ENCODE measurements around the gene SV2C. TPM values are rescaled to one million over a fixed set of nuclear protein-coding genes. Genes with fewer than 3 reads are reported as not detected.

SV2C gene
- total RNA-seq, 2 experiments from 2014 or later: not detected

DNA sequence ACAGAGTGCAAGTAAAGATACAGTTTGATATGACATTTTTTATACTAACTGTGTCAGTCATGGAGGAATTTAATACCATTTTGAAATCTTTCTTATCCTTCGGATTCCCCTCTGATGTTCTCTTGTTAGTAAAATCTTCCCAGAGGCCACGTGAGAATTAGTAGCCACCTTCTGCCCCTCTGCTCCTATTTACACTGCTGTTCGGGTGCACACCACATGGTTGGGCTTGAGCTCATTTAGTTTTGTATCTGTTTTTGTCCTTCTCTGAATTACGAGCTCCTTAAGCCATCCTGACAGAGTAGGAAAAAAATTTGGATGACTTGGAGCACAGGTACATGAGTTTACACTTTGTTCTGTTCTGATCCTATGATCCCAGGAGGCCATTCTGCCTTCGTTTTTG lies 109.7 kb downstream of the SV2C start:
- ChIA-PET CTCF (no interaction called here), POLR2A (no interaction called here)

DNA sequence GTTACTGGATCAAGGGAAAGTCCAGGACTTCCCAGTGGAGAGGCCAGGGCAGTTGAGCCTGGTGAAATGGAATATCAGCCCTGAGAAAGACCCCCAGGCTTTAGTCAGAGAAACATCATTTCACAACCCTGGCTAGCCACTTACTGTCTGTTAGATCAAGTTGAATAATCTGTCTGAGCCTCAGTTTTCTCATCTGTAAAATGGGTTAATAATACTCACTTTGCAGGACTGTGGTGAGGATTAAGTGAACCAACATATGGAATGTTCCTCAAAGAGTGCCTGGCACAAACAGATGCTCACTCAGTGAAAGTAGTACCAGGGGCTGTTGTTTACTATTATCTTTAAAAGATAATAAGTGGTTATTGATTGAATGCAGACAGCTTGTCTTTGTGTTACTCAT lies 110.5 kb downstream of the SV2C start:
- POLR2A ChIA-PET: no interaction called here
- CTCF ChIA-PET: no interaction called here

DNA sequence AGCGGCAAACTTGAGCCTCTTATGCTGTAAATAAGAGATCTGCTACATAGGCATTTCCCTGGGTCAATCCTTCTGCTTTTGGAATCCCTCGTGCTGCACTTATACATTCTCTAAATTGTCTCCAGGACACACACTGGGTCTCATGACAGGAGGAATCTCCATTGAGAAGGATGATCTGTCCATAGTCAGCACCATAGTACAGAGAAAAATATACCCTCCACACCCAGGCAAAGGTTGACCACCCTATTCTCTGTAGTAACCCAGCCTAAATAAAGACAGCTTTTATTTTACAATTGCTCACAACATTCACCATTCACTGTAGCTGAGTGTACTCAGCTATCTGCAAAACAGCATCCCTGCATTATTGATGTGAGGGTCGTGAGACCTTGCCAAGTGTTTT lies 111.2 kb downstream of the SV2C start:
- POLR2A ChIA-PET: no interaction called here
- CTCF ChIA-PET: no interaction called here

DNA sequence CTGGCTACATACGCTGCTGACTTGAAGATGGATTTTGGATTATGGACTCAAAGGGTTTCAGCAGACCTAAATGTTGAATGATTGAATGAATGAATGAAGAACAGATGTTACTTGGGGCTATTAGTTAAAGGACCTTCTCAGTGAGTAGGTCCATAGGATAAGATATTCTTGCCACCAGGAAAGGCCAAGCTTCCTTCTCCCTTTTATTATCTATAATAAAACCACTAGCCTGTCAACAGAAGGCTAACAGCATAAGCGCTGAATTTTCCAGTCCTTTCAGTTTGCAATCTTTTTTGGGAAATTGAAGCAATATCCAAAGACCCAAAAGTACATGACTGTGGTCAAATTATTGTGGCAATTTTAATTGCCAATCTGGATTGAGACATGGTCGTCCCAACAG lies 113.3 kb downstream of the SV2C start:
- ChIA-PET CTCF (no interaction called here), POLR2A (no interaction called here)

DNA sequence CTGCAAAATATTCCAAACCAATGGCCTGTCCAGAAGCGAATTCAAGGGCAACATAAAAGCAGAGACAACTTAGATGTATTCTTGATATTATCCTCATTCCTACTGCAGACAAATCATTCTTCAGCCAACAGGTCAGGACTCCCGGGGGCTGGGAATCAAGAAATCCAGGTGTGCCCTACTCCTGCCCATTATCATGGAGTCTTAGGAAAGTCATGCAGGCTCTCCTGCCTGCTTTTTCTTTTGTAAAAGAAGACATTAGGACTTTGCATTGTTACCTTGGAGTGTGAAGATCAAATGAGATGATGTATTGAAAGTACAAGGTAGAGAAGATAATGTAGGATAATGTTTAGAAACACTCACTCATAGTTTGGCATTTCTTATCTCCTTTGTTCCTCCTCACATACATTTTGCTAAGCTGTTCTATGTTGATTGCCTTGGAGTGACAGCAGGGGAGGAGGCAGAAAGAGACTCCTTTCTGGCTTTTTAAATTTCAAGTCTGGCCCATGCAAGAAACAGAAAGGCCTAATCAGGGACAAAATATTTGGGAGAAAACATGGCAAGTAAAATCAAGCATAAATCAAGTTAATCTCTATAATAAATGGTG lies 113.8 kb downstream of the SV2C start:
- POLR2A ChIA-PET: no interaction called here

DNA sequence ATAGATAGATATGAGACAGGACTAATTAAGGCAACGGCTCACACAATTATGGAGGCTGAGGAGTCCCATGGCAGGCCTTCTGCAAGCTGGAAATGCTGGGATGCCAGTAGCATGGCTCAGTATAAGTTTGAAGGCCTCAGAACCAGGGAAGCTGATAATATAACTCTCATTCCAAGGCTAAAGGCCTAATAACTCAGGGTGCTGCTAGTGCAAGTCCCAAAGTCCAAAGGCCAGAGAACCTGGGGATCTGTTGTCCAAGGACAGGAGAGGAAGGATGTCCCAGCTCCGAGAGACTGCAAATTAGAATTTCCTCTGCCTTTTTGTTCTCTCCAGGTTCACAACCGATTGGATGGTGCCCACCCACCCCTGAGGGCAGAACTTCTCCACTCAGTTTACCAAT lies 114.5 kb downstream of the SV2C start:
- ChIA-PET POLR2A (no interaction called here), CTCF (interaction anchor here (0.6 kb wide), 1 partner anchor 1866 kb away, joined by 3 read pairs; no protein-coding TSS in a partner anchor)

More for the DNA sequence above, 113.8 kb downstream of the SV2C start:
- CTCF ChIA-PET: no interaction called here

DNA sequence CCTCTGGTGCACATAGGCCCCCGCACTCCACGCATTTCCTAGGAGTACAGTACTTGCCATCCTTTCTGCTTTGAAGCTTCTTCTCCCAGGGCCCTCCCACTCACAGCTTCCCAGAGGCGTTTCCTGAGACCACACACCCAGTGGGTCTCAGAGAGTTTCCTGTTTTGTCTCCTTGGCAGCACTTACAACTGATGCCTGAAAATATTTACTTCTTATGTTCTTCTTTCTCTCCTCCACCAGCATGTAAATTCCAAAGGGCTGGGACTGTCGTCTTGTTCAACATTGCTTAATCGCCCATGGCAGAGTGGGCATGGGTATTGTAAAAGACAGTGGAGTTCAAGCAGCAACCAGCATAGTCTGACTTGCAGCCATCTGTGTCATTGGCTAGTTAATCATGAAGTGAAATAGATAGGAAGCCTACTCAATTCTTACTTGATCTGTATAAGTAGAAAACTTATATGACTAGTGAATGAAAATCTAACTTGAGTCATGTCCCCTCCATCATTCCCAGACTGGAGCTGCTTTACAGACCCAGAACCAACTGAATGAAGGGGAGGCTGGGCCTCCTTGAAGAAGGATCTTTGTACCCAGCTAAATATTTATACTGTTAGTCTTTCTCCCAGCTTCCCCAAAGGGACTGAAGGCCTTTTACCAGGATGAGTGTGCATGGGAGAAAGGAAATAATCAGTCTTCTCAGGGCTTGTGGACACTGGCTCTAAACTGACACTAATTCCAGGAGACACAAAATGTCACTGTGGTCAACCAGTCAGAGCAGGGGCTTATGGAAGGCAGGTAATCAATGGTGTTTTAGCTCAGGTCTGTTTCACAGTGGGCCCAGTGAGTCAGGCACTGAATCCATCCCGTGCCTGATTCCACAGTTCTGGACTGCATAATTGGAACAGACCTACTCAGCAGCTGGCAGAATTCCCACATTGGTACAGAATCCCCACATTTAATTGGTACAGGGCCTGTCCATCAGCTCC lies 116.4 kb downstream of the SV2C start:
- POLR2A ChIA-PET: no interaction called here
- CTCF ChIA-PET: interaction anchor here (0.5 kb wide), 1 partner anchor 1394 kb away, joined by 4 read pairs; no protein-coding TSS in a partner anchor

DNA sequence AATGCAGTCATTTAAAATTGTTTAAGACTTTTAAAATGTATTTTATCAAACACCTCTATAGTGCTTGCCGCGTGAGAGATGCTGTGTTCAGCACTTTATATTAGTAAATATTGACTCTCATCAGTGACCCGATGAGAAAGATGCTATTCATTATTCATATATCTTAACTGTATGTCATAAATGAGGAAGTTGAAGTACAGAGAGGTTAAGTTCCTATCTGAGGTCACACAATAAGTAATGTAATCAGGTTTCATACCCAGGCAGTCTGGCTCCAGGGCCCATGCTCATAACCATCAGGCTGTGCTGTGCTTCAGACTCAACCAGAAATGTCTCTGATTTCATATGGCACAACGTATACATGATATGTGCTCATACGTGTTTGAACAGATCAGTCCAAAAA lies 119.0 kb downstream of the SV2C start:
- POLR2A ChIA-PET: no interaction called here
- CTCF ChIA-PET: no interaction called here

DNA sequence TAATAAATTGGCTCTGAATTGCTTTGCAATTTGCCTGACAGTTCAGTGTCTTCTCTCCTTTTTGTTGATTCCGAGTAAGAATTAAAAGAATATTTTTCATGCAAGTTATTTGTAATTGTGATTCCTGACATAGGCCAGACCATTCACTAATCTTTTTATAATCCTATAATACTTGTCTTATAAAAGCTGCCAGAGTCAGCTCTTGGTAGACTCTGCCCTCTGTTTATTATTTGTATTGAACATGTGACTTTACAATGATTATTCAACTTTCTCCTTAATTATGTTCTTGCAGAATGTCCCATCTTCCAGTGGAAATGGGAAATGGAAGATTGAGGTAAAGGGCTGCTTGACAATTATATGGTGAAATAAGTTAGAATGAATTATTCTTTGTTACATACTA lies 121.0 kb downstream of the SV2C start:
- POLR2A ChIA-PET: no interaction called here
- CTCF ChIA-PET: no interaction called here

DNA sequence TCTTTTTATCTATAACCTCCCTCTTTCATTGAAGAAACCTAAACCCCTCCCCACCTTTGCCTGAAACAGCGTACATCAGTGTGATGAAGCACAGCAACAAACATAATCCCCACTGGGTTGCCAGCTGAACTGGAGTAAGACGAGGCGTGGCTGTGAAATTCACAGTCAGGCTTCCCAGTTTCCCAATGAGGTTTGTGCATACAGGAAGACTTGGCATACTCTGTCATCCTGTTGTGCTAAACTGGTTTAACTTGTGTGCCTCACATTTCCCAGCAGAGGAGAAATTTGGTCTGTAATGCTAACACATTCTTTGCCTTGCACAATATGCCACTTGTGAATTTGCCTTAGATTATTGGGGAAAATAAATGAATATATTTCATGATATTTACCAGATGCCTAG lies 121.5 kb downstream of the SV2C start:
- POLR2A ChIA-PET: no interaction called here
- CTCF ChIA-PET: no interaction called here

DNA sequence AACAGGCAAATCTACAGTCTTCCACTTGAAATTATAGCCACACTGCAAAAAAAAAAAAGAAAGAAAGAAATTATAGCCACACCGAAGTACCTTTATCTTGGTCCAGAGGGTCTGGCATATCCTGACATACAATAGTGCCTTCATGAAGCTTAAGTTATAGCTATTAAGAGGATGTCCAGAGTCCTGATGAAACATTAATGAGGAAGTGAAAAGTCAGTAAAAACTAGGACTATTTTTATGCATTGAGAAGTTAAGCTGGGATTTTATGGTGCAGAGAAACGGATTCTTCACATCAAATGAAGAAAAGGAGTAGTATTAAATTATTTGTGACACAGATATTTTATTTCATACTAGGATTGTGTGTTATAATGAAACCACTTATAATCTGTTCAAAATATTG lies 123.9 kb downstream of the SV2C start:
- CTCF ChIA-PET: interaction anchor here (0.5 kb wide), 1 partner anchor 13 kb away, joined by 4 read pairs; no protein-coding TSS in a partner anchor
- POLR2A ChIA-PET: no interaction called here

DNA sequence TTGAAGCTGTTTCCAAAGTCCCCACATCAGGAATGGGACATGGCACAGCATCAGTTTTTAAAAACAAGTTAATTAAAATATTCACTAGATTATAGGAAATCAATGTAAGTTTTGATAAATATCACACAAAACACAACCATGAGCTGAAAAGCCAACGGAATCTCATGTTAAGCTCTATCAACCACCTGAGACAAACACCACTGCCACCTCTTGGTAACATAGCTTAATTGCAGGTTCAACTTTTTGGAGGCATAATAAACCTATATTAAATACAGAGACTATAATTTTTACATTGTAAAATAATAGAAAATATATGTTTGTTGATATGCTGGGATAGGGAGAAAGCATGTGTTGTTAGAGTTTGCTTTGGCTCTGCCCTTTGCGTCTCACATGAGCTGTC lies 126.1 kb downstream of the SV2C start:
- CTCF ChIA-PET: interaction anchor here (1.1 to 1.3 kb wide), 2 partner anchors 34 to 129 kb away, joined by 3 read pairs; no protein-coding TSS in a partner anchor
- POLR2A ChIA-PET: no interaction called here

DNA sequence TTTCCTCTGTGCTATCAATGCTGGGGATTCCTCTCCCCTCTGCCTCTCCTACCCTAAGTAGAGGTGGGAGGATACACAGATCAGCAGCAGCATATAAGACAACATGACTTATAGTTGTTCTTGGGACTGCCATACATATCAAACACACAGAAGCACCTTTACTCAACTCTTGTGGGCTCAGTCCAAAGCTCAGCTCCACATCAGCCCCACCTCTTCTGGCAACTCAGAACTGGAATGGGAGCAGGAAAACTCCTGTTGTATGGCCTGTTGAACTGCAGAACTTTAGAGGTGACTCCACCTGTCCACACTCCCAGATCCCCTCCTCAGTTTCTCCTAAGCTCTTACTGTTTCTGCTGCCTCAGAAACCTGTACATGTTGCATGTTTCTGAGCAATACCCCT lies 127.8 kb downstream of the SV2C start:
- POLR2A ChIA-PET: no interaction called here
- CTCF ChIA-PET: no interaction called here

DNA sequence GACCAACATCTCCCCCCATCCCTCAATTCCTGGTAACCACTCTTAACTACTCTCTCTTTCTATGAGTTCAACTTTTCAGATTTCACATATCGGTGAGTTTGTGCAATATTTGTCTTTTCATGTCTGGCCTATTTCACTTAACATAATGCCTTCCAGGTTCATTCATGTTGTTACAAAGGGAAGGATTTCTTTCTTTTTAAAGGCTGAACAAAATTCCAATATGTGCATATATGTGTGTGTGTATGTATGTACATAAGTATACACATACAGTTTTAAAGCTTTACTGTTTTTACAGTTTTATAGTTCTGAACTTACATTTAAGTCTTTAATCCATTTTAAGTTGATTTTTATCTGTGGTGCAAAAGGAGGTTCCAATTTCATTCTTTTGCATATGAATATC lies 130.7 kb downstream of the SV2C start:
- ChIA-PET POLR2A (no interaction called here), CTCF (no interaction called here)

DNA sequence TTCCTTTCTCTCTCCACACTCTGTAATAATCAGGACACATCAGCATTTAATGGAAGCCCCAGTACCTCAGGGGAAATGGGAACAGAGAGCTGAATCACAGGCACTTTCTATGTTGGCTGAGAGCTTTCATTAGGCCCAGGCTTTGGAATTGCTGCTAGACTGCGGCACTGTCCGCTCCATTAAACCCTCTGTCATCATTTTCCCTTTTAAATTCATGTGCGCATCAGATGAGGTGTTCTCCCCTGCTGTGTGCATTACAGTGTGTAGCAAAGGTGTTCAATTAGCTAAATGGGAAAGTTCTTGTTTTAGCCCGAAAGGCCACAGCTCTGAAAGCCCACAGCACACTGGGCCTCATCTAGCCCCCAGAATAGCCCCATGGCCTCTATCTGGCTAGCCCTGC lies 133.6 kb downstream of the SV2C start:
- CTCF ChIA-PET: no interaction called here
- POLR2A ChIA-PET: no interaction called here

DNA sequence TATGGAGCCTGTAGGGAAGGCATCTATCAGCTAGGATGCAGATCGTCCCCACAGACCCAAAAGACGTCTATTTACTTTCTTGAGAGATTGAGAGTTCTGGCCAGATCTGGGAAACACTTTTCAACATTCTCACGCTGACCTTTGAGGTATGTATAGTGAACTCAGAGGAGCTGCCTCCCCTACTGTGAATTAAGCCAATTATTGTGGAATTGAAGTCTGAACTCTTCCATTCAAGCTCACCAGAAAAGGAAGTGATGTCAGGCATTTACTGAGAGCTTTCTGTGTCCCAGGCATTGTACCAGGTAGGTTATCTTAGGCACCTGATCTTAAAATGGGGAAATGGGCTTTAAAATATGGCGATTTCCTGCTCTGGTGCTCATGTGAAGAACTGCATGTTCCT lies 136.5 kb downstream of the SV2C start:
- ChIA-PET POLR2A (no interaction called here), CTCF (no interaction called here)

DNA sequence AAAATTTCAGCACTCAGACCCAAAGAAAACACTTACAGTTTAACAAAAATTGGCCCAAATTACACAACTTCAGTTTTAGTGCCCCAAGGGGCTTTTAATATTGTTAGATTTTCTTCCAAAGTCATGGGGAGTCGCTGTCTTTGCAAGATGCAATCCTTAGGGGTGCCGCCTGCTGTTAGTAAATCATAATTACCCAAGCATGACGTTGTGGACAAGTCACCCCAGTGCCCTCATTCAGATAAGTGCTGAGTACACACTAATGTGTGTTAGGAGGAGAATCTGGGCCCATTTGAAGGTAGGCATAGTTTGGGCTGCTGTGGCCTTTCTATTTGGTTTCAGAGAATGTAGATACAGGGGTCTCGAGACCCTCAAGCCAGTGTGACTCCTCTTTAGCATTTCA lies 138.1 kb downstream of the SV2C start:
- ChIA-PET CTCF (no interaction called here), POLR2A (no interaction called here)

DNA sequence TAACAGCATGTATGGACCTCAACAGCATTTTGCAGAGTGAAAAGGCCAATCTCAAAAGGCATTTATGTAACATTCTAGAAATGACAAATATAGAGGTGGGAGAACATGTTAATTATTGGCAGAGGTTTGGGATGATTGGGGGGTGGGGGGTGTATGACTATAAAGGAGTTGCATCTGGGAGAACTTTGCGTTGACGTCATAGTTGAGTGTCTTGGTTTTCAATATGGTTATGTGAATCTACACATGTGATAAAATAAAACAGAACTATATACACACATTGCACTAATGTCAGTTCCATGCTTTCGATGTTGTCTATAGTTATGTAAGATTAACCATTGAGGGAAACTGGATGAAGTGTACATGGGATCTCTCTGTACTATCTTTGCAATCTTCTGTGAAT lies 139.1 kb downstream of the SV2C start:
- ChIA-PET CTCF (no interaction called here), POLR2A (no interaction called here)

DNA sequence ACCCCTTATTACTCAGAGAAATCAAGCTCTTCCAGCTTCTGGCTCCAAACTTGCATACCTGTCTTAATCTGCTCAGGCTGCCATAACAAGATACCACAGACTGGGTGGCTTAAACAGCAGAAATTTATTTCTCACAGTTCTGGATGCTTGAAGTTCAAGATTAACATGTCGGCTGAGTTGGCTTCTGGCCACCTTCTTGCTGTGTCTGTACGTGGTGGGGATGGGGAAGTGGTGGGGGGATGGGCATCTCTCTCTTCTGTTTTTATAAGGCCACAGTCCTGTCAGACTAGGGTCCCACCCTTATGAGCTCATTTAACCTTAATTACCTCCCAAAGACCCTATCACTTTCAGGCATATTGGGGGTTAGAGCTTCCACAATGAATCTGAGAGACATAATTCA lies 140.5 kb downstream of the SV2C start:
- CTCF ChIA-PET: no interaction called here
- POLR2A ChIA-PET: no interaction called here

DNA sequence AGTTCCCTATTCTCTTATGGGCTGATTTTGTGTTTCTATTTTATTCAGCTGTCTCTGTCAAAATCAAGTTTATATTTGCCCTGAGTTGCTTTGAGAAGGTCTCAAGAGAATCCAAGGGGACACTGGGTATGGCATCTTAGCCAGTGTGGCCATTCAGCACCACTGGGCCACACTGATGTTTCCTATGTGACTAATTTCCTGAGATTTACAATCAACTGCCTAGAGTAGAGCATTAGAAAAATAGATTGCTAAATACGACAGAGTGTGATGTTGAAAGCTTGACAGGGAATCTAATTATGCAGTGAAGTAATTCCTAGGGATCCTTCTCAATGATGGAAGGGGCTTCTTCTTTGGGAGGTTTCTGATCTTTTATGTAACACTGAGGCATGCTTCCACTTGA lies 141.7 kb downstream of the SV2C start:
- CTCF ChIA-PET: no interaction called here
- POLR2A ChIA-PET: no interaction called here

DNA sequence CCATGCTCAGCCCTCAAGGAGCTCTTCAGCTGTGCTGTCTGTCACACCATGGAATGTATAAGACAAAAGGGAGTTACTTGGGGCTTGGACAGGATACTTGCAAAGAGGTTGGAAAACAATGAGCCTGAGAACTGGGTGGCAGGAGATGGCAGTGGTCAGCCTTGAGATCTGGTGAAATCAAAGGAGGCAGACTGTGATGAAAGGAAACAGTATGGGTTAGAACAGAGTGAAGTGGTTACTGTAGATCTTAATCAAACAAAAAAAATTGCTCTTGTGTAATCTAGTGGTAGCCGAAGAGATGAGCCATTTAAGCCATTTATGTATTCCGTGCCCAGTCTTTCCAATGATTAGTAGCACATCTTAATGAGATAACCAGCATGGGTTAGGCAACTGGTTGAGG lies 142.2 kb downstream of the SV2C start:
- ChIA-PET CTCF (no interaction called here), POLR2A (no interaction called here)

DNA sequence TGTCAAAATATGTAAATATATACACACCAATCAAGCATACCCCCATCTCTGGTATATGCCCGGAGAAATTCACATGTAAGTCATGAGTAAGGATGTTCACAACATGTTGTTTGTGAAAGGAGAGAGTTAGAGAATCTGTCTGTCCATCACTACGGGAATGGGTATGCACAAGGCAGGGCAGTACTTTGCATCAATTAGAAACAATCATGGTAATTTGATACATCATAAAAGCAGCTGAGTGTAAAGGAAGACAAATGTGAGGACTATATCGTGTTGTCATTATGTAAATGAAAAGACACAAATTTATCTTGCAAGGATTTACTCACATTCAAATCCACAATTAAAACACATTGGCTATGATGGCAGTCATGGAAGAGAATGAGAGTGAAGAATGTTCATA lies 146.7 kb downstream of the SV2C start:
- ChIA-PET POLR2A (no interaction called here), CTCF (no interaction called here)
